ENCODE results near the gene ARID1A. TPM values are rescaled to one million over a fixed set of nuclear protein-coding genes. Genes with fewer than 3 reads are reported as not detected.
A peak's percentile ranks its signal among the peaks of the same experiment; 100 is the strongest.

Gene ARID1A
- total and polyA plus RNA-seq, 2 donors (not counting 1 experiment from before 2014, with no cell fraction given) = 12.9 to 16.0 TPM

GRCh38 chr1:26788515-26788785, 92.6 kb downstream of the ARID1A start:
- H3K4me2 ChIP-seq (ENCODE audit: extremely low read depth, insufficient read depth, low read length) = peak overlapping the region; percentile 99
- no peak for DNase-seq (ENCODE audit: low read depth in 2 of 2)
- peaks cover 2% of the 10 kb centered on the region for H3K79me2 ChIP-seq (ENCODE audit: control insufficient read depth, insufficient read depth, low read length)
- H3K27ac ChIP-seq (ENCODE audit: insufficient read depth, low read length) = peak overlapping the region; percentile 99
- H3K4me1 ChIP-seq (ENCODE audit: control insufficient read depth, extremely low read depth, insufficient read depth, low read length) = peaks cover 33% of the 10 kb centered on the region
- no peaks in the 10 kb centered on the region for H3K27me3 ChIP-seq (ENCODE audit: control insufficient read depth, insufficient read depth, low read length)
- H2AFZ ChIP-seq (ENCODE audit: low read length) = no peak overlapping the region
- H3K4me3 ChIP-seq (replicated peaks in 1 of 4; ENCODE audit: control extremely low read depth in 1 of 4, insufficient read depth in 1 of 4, low read depth in 3 of 4, low read length in 4 of 4) = peak overlapping the region; percentile 60 to 90 (median 72)
- H3K36me3 ChIP-seq (ENCODE audit: control insufficient read depth, insufficient read depth, low read length) = no peaks in the 10 kb centered on the region
- TF ChIP-seq EZH2 (IDR thresholded peaks at IDR 0.05; ENCODE audit: low read length, missing control alignments) (no peak), CTCF (conservative IDR thresholded peaks at IDR 0.05 in 1 of 2, IDR thresholded peaks at IDR 0.05 in 1 of 2; ENCODE audit: low read depth in 1 of 2, low read length in 2 of 2) (no peak)
- H4K20me1 ChIP-seq (ENCODE audit: control insufficient read depth, extremely low read depth, insufficient read depth, low read length) = no peaks in the 10 kb centered on the region
- H3K9ac ChIP-seq (ENCODE audit: insufficient read depth, low read length) = peak overlapping the region; percentile 86
- no peaks in the 10 kb centered on the region for H3K9me3 ChIP-seq (ENCODE audit: control insufficient read depth, insufficient read depth, low read depth, low read length)

- H3K79me2 ChIP-seq (ENCODE audit: control insufficient read depth, insufficient read depth, low read length) = peaks cover 2% of the 10 kb centered on the region
- TF ChIP-seq EZH2 (IDR thresholded peaks at IDR 0.05; ENCODE audit: low read length, missing control alignments) = no peak
- TF ChIP-seq CTCF (conservative IDR thresholded peaks at IDR 0.05 in 1 of 2, IDR thresholded peaks at IDR 0.05 in 1 of 2; ENCODE audit: low read depth in 1 of 2, low read length in 2 of 2) = peak; percentile 95 to 97
- H3K9ac ChIP-seq (ENCODE audit: insufficient read depth, low read length) = peak overlapping the region; percentile 86
- H3K9me3 ChIP-seq (ENCODE audit: control insufficient read depth, insufficient read depth, low read depth, low read length) = no peaks in the 10 kb centered on the region
- no peaks in the 10 kb centered on the region for H4K20me1 ChIP-seq (ENCODE audit: control insufficient read depth, extremely low read depth, insufficient read depth, low read length)
- no peaks in the 10 kb centered on the region for H3K27me3 ChIP-seq (ENCODE audit: control insufficient read depth, insufficient read depth, low read length)
- peak overlapping the region; percentile 99 for H3K4me2 ChIP-seq (ENCODE audit: extremely low read depth, insufficient read depth, low read length)
- H2AFZ ChIP-seq (ENCODE audit: low read length) = no peak overlapping the region
- peak overlapping the region; percentile 60 to 90 (median 72) for H3K4me3 ChIP-seq (replicated peaks in 1 of 4; ENCODE audit: control extremely low read depth in 1 of 4, insufficient read depth in 1 of 4, low read depth in 3 of 4, low read length in 4 of 4)
- peaks cover 33% of the 10 kb centered on the region for H3K4me1 ChIP-seq (ENCODE audit: control insufficient read depth, extremely low read depth, insufficient read depth, low read length)
- H3K36me3 ChIP-seq (ENCODE audit: control insufficient read depth, insufficient read depth, low read length) = no peaks in the 10 kb centered on the region
- peak overlapping the region; percentile 99 for H3K27ac ChIP-seq (ENCODE audit: insufficient read depth, low read length)
- DNase-seq (ENCODE audit: low read depth in 2 of 2) = peak; percentile 79 to 88
Observed at GRCh38 chr1:26788836-26789611, 93.2 kb downstream of the ARID1A start.

GRCh38 chr1:26789612-26789865, 93.7 kb downstream of the ARID1A start:
- Histone ChIP-seq H2AFZ (ENCODE audit: low read length) (no peak overlapping the region), H3K9ac (ENCODE audit: insufficient read depth, low read length) (no peak overlapping the region), H3K4me3 (replicated peaks in 1 of 4; ENCODE audit: control extremely low read depth in 1 of 4, insufficient read depth in 1 of 4, low read depth in 3 of 4, low read length in 4 of 4) (no peak overlapping the region), H3K27ac (ENCODE audit: insufficient read depth, low read length) (no peak overlapping the region), H3K36me3 (ENCODE audit: control insufficient read depth, insufficient read depth, low read length) (peaks cover 2% of the 10 kb centered on the region), H3K4me2 (ENCODE audit: extremely low read depth, insufficient read depth, low read length) (no peak overlapping the region), H3K4me1 (ENCODE audit: control insufficient read depth, extremely low read depth, insufficient read depth, low read length) (peaks cover 29% of the 10 kb centered on the region), H3K27me3 (ENCODE audit: control insufficient read depth, insufficient read depth, low read length) (no peaks in the 10 kb centered on the region), H3K9me3 (ENCODE audit: control insufficient read depth, insufficient read depth, low read depth, low read length) (no peaks in the 10 kb centered on the region), H4K20me1 (ENCODE audit: control insufficient read depth, extremely low read depth, insufficient read depth, low read length) (no peaks in the 10 kb centered on the region), H3K79me2 (ENCODE audit: control insufficient read depth, insufficient read depth, low read length) (peaks cover 2% of the 10 kb centered on the region)
- DNase-seq (ENCODE audit: low read depth in 2 of 2) = no peak
- TF ChIP-seq CTCF (conservative IDR thresholded peaks at IDR 0.05 in 1 of 2, IDR thresholded peaks at IDR 0.05 in 1 of 2; ENCODE audit: low read depth in 1 of 2, low read length in 2 of 2) (no peak), EZH2 (IDR thresholded peaks at IDR 0.05; ENCODE audit: low read length, missing control alignments) (no peak)
